Naive thymus-derived CD4-positive, alpha-beta T cell (primary cell): ENCODE results near the gene ACACA. TPM values are rescaled to one million over a fixed set of nuclear protein-coding genes. Genes with fewer than 3 reads are reported as not detected.

Source experiments
- ATAC-seq: fragments of 150-1000 bp; cut with Tn5 transposase; 2 replicates; pipeline ENCODE4 v1.10.0; 2021; ENCODE audit warnings: mild to moderate bottlenecking, moderate library complexity
- CTCF ChIA-PET: fragments of 350-600 bp; sonication (Branson Sonifier 250); formaldehyde crosslinking; loops from one replicate; lab custom pipeline; 2021; ENCODE audit warnings: antibody characterized with exemption; lab: Charles Lee
- POLR2A ChIA-PET: fragments of 350-600 bp; sonication (Branson Sonifier 250); formaldehyde crosslinking; loops from one replicate; lab custom pipeline; 2021; ENCODE audit warnings: antibody characterized with exemption, inconsistent platforms; lab: Charles Lee
- DNase-seq, 9 donors: peaks; one replicate each; pipeline versions ENCODE4 v3.0.0 to v3.0.0-alpha.2; 2020 to 2022; ENCODE audit warnings: mixed read lengths in 1 of 9
- H3K27ac ChIP-seq: one replicate; pipeline ENCODE4 v1.7.0; 2013; ENCODE audit warnings: mild to moderate bottlenecking, low read depth, low read length, moderate library complexity
- H3K27me3 ChIP-seq, 2 donors: one replicate each; pipeline ENCODE4 v1.7.0; 2013; ENCODE audit warnings: low read length in 2 of 2, mild to moderate bottlenecking in 2 of 2, moderate library complexity in 2 of 2; ENCODE audit not compliant: control insufficient read depth in 2 of 2, insufficient read depth in 2 of 2
- H3K36me3 ChIP-seq, 3 experiments: 1 replicate in 2 of 3; 2 replicates in 1 of 3; pipeline ENCODE4 v1.7.0; 2013; ENCODE audit warnings: low read length in 3 of 3, mild to moderate bottlenecking in 3 of 3, moderate library complexity in 1 of 3; ENCODE audit not compliant: insufficient read depth in 3 of 3, control insufficient read depth in 2 of 3
- H3K4me1 ChIP-seq, 2 donors: one replicate each; pipeline ENCODE4 v1.7.0; 2013; ENCODE audit warnings: low read length in 2 of 2, mild to moderate bottlenecking in 2 of 2, moderate library complexity in 1 of 2; ENCODE audit not compliant: control insufficient read depth in 2 of 2, insufficient read depth in 2 of 2
- H3K4me3 ChIP-seq: 2 replicates; pipeline ENCODE4 v1.7.0; 2013; ENCODE audit warnings: mild to moderate bottlenecking, low read length
- H3K9me3 ChIP-seq, 3 experiments: 1 replicate in 2 of 3; 2 replicates in 1 of 3; pipeline ENCODE4 v1.7.0; 2013; ENCODE audit warnings: low read length in 3 of 3; ENCODE audit not compliant: control insufficient read depth in 2 of 3
- H3K27ac Mint-ChIP-seq, 9 donors: one replicate each; pipeline ENCODE4 v1.8.0; 2020 to 2022; ENCODE audit warnings: mixed read lengths in 9 of 9, mild to moderate bottlenecking in 8 of 9, moderate library complexity in 5 of 9, inconsistent platforms in 2 of 9
- H3K27me3 Mint-ChIP-seq, 5 donors: one replicate each; pipeline ENCODE4 v1.8.0; 2021 to 2022; ENCODE audit warnings: mixed read lengths in 5 of 5, mild to moderate bottlenecking in 1 of 5
- H3K36me3 Mint-ChIP-seq, 5 donors: one replicate each; pipeline ENCODE4 v1.8.0; 2020 to 2022; ENCODE audit warnings: mixed read lengths in 5 of 5, mild to moderate bottlenecking in 3 of 5, inconsistent platforms in 1 of 5
- H3K4me1 Mint-ChIP-seq, 7 donors: one replicate each; pipeline ENCODE4 v1.8.0; 2020 to 2022; ENCODE audit warnings: mixed read lengths in 7 of 7, mild to moderate bottlenecking in 3 of 7, inconsistent platforms in 1 of 7
- H3K4me3 Mint-ChIP-seq, 10 donors: one replicate each; pipeline ENCODE4 v1.8.0; 2020 to 2022; ENCODE audit warnings: mild to moderate bottlenecking in 10 of 10, mixed read lengths in 10 of 10, moderate library complexity in 6 of 10, inconsistent platforms in 2 of 10
- H3K9me3 Mint-ChIP-seq, 11 donors: one replicate each; pipeline ENCODE4 v1.8.0; 2020 to 2022; ENCODE audit warnings: mixed read lengths in 11 of 11, mild to moderate bottlenecking in 4 of 11, inconsistent platforms in 1 of 11, moderate library complexity in 1 of 11
- intact Hi-C, 2 donors: fragments of 100-400 bp; cut with micrococcal nuclease; formaldehyde crosslinking; loops; one replicate each; pipeline ENCODE4 v1.15.1; 2023
- polyA plus RNA-seq, 2 donors: library from polyadenylated mRNA; unstranded; fragments of 300-500 nt; fragmentation: Illumina TruSeq; gene quantifications; one replicate each; pipeline ENCODE4 v1.2.3, GENCODE V29; 2021
- total RNA-seq, 6 experiments: library from RNA in 5 of 6; stranded (reverse) in 5 of 6; gene quantifications; 1 replicate in 5 of 6; 2 replicates in 1 of 6; pipeline ENCODE4 v1.2.3 and lab custom pipeline; 2021 to 2026

ACACA gene
- total and polyA plus RNA-seq, 7 experiments from 2014 or later, result 6.1 to 47.0 (median 14.5) TPM

DNA sequence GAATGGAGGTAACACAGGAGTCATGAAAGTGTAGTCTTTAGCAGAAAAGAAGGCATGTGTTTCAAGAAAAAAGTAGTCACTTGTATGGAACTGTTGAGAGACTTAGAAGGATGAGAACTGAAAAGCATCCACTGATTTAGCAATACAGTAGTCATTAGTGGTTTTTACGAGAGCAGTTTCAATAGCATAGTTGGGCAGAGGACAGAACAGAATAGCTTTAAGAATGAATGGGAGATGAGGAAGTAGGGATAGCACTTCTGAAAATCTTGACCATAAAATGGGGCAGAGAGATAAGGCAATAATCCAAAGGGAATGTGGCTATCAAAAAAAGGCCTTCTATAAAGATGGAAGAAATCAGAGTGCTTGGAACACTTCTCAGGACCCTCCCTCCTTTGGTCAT lies 95.7 kb downstream of the ACACA start:
- no peak overlapping the region for H3K27ac ChIP-seq
- DNase-seq (no peak), ATAC-seq (no peak)
- H3K9me3 ChIP-seq, result no peaks in the 10 kb centered on the region
- H3K9me3 Mint-ChIP-seq, result no peaks in the 10 kb centered on the region
- H3K4me3 Mint-ChIP-seq, result no peak overlapping the region
- H3K4me1 Mint-ChIP-seq, result peaks cover 0 to 3% (median 0%) of the 10 kb centered on the region in 7 donors
- intact Hi-C loops, result no loop called here
- H3K27me3 ChIP-seq, result no peaks in the 10 kb centered on the region
- CTCF ChIA-PET, result no interaction called here
- H3K27me3 Mint-ChIP-seq, result no peaks in the 10 kb centered on the region
- no peaks in the 10 kb centered on the region for H3K4me1 ChIP-seq
- H3K36me3 Mint-ChIP-seq, result peaks cover 0 to 17% (median 10%) of the 10 kb centered on the region in 5 donors
- no peak overlapping the region for H3K27ac Mint-ChIP-seq
- POLR2A ChIA-PET, result no interaction called here
- no peaks in the 10 kb centered on the region for H3K36me3 ChIP-seq
- no peak overlapping the region for H3K4me3 ChIP-seq

DNA sequence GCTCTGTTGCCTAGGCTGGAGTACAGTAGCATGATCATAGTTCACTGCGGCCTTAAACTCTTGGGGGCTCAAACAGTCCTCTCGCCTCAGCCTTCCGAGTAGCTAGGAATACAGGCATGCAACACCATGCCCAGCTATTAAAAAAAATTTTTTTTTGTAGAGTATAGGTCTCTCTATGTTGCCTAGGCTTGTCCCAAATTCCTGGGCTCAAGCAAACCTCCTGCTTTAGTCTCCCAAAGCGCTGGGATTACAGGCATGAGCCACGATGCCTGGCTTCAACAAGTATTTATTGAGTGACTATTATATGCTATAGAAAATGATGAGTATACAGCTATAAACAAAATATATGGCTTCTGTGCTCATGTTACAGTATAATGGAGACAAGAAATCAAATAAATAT lies 97.6 kb downstream of the ACACA start:
- Mint-ChIP-seq H3K27me3 (no peaks in the 10 kb centered on the region), H3K4me1 (peaks cover 0 to 3% (median 0%) of the 10 kb centered on the region in 7 donors), H3K27ac (no peak overlapping the region), H3K4me3 (no peak overlapping the region), H3K36me3 (peaks cover 0 to 25% (median 10%) of the 10 kb centered on the region in 5 donors), H3K9me3 (no peaks in the 10 kb centered on the region)
- ChIA-PET POLR2A (no interaction called here), CTCF (no interaction called here)
- no peak overlapping the region for H3K27ac ChIP-seq
- intact Hi-C loops, result no loop called here
- H3K27me3 ChIP-seq, result no peaks in the 10 kb centered on the region
- no peaks in the 10 kb centered on the region for H3K9me3 ChIP-seq
- ATAC-seq (no peak), DNase-seq (no peak)
- no peaks in the 10 kb centered on the region for H3K36me3 ChIP-seq
- no peak overlapping the region for H3K4me3 ChIP-seq
- H3K4me1 ChIP-seq, result no peaks in the 10 kb centered on the region

DNA sequence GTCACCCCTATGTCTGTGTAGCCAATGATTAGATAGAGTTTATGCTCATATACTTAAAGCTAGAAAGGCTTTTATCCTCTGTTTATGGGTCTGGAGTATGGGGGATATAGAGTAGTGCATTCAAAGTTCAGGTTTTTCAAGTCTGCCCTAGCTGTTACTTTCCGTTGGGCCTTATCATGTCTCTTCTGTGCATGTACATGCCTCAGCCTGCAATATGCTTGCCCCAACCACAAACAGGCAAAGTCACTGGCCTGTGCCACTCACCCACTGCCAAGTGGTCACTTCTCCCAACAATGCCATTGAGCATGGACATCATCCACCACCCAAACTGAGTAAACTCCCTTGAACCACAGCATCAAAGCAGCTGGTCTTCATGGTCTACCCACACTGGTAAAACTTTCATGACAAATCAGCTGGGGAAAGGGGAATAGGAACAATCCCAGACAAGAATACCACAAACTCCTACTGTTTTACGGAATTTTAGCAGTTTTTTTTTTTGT lies 101.2 kb downstream of the ACACA start:
- intact Hi-C loops, result no loop called here
- DNase-seq (no peak), ATAC-seq (no peak)
- Histone ChIP-seq H3K27me3 (no peaks in the 10 kb centered on the region), H3K4me3 (no peak overlapping the region), H3K9me3 (no peaks in the 10 kb centered on the region), H3K4me1 (no peaks in the 10 kb centered on the region), H3K36me3 (no peaks in the 10 kb centered on the region), H3K27ac (no peak overlapping the region)
- ChIA-PET POLR2A (no interaction called here), CTCF (no interaction called here)
- no peak overlapping the region for H3K27ac Mint-ChIP-seq
- no peak overlapping the region for H3K4me3 Mint-ChIP-seq
- peaks cover 0 to 2% (median 0%) of the 10 kb centered on the region in 7 donors for H3K4me1 Mint-ChIP-seq
- no peaks in the 10 kb centered on the region for H3K27me3 Mint-ChIP-seq
- no peaks in the 10 kb centered on the region for H3K9me3 Mint-ChIP-seq
- H3K36me3 Mint-ChIP-seq, result peaks cover 0 to 13% (median 2%) of the 10 kb centered on the region in 5 donors

DNA sequence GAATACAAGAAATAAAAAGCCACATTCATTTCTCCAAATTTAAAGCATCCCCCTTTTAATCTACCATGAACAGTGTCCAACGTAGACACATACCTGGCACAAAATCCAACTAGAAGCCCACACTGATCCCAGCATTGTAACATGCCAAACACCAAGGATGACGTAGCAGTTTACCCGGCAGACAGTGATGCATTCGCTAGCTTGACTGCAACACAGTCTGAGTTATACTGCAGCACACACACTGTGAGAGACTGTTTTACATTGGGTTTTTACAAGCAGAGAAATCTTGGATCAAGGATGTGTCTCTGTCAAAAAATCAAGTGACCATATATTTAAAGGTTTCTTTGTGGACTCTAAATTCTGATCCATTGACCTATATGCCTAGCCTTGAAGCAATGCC lies 105.3 kb downstream of the ACACA start:
- Mint-ChIP-seq H3K4me3 (no peak overlapping the region), H3K4me1 (peaks cover 0 to 9% (median 0%) of the 10 kb centered on the region in 7 donors), H3K36me3 (peaks cover 0 to 9% (median 0%) of the 10 kb centered on the region in 5 donors), H3K27me3 (no peaks in the 10 kb centered on the region), H3K27ac (peak overlapping the region in 1 of 9 donors; percentile 13), H3K9me3 (no peaks in the 10 kb centered on the region)
- ATAC-seq (no peak), DNase-seq (no peak)
- H3K36me3 ChIP-seq, result no peaks in the 10 kb centered on the region
- H3K9me3 ChIP-seq, result no peaks in the 10 kb centered on the region
- no peak overlapping the region for H3K27ac ChIP-seq
- no peaks in the 10 kb centered on the region for H3K4me1 ChIP-seq
- no peak overlapping the region for H3K4me3 ChIP-seq
- CTCF ChIA-PET, result no interaction called here
- POLR2A ChIA-PET, result no interaction called here
- intact Hi-C loops, result no loop called here
- no peaks in the 10 kb centered on the region for H3K27me3 ChIP-seq

DNA sequence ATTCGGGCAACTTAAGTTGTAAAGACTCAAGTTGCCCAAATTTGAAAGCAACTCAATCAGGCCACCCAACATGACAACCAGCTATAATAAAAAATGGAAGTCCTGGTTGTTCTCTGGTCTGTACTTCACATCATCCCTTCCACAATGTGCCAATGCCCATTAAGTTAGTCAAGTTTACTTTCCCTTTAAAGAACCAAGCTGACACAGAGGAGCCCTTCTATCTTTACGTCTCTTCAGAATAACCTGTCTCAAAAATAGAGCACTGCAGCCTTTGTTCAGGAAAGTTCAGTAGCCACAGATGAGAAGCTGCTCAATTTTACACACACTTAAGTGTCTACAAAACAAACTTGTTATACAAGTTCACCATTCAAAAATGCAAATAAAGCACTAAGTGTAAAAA lies 106.0 kb downstream of the ACACA start:
- H3K36me3 ChIP-seq, result no peaks in the 10 kb centered on the region
- H3K27me3 ChIP-seq, result no peaks in the 10 kb centered on the region
- no peaks in the 10 kb centered on the region for H3K27me3 Mint-ChIP-seq
- CTCF ChIA-PET, result no interaction called here
- H3K9me3 Mint-ChIP-seq, result no peaks in the 10 kb centered on the region
- ATAC-seq, result no peak
- POLR2A ChIA-PET, result no interaction called here
- intact Hi-C loops, result no loop called here
- peaks cover 0 to 9% (median 0%) of the 10 kb centered on the region in 5 donors for H3K36me3 Mint-ChIP-seq
- H3K27ac Mint-ChIP-seq, result peak overlapping the region in 1 of 9 donors; percentile 39
- no peaks in the 10 kb centered on the region for H3K4me1 ChIP-seq
- H3K4me3 ChIP-seq, result no peak overlapping the region
- H3K4me1 Mint-ChIP-seq, result peaks cover 0 to 9% (median 0%) of the 10 kb centered on the region in 7 donors
- no peaks in the 10 kb centered on the region for H3K9me3 ChIP-seq
- no peak overlapping the region for H3K27ac ChIP-seq
- no peak overlapping the region for H3K4me3 Mint-ChIP-seq
- DNase-seq, result no peak

DNA sequence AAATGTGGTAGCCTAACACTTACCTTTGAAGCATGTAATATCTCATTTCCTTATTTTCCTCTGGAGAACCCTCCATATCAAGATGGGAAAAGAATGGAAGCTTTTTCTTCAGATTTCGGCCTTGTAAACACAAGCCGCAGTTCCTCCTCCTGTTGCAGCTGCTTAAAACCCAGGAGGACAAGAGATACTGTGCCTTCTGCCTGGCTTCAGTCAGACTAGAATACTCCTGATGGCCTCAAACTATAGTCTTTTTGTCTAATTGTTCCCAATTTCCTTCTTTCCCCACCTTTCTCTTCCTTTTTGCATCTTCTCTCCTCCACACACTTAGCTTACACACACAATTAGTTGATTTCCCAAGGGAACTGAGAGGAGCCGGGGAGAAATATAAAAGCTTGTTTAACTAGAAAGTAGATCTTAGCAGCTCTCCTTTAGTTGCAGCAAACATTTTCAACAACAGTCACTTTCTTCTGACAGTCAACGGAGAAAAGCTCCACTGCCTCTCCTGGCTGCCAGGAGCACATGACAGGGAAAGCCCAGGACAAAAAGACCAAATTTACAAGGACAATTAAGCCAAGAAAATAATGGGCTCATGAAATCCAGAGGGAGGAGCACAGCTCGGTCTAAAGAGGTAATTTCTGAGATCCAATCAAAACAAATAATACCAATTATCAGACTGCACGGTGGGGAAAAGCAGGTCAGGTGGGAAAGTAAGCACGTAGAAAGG lies 107.2 kb downstream of the ACACA start:
- no peaks in the 10 kb centered on the region for H3K4me1 ChIP-seq
- no peak for DNase-seq
- CTCF ChIA-PET, result no interaction called here
- no peaks in the 10 kb centered on the region for H3K9me3 ChIP-seq
- H3K36me3 Mint-ChIP-seq, result peaks cover 0 to 10% (median 0%) of the 10 kb centered on the region in 5 donors
- H3K9me3 Mint-ChIP-seq, result no peaks in the 10 kb centered on the region
- H3K27ac Mint-ChIP-seq, result no peak overlapping the region
- no peak overlapping the region for H3K4me3 ChIP-seq
- no peaks in the 10 kb centered on the region for H3K27me3 ChIP-seq
- POLR2A ChIA-PET, result no interaction called here
- no peak for ATAC-seq
- no peak overlapping the region for H3K4me3 Mint-ChIP-seq
- no peaks in the 10 kb centered on the region for H3K36me3 ChIP-seq
- intact Hi-C loops, result no loop called here
- peaks cover 0 to 14% (median 0%) of the 10 kb centered on the region in 7 donors for H3K4me1 Mint-ChIP-seq
- H3K27ac ChIP-seq, result no peak overlapping the region
- H3K27me3 Mint-ChIP-seq, result no peaks in the 10 kb centered on the region

DNA sequence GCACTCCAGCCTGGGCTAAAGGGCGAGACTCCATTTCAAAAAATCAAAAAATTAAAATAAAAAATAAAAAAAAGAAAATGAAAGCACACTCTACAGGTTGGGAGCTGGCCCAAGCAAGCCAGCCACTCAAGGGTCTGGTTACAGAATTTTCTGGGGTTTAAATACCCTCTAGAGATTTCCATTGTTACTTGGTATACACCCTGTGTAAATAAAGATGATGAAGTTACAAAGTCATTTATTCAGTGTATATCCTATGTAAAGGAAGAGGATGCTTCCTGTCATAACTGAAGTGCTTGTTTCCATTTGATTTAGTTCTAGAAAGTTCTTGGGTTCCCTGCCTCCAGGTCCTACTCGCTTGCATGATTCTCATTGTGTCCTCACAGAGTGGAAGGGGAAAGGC lies 110.7 kb downstream of the ACACA start:
- no peak overlapping the region for H3K4me3 Mint-ChIP-seq
- H3K9me3 ChIP-seq, result no peaks in the 10 kb centered on the region
- peaks cover 0 to 9% (median 0%) of the 10 kb centered on the region in 5 donors for H3K36me3 Mint-ChIP-seq
- ChIA-PET CTCF (no interaction called here), POLR2A (no interaction called here)
- no peaks in the 10 kb centered on the region for H3K36me3 ChIP-seq
- H3K9me3 Mint-ChIP-seq, result no peaks in the 10 kb centered on the region
- H3K27me3 ChIP-seq, result no peaks in the 10 kb centered on the region
- DNase-seq (no peak), ATAC-seq (no peak)
- intact Hi-C loops, result no loop called here
- H3K27ac Mint-ChIP-seq, result no peak overlapping the region
- H3K27ac ChIP-seq, result no peak overlapping the region
- H3K4me3 ChIP-seq, result no peak overlapping the region
- H3K4me1 ChIP-seq, result no peaks in the 10 kb centered on the region
- no peaks in the 10 kb centered on the region for H3K27me3 Mint-ChIP-seq
- peaks cover 0 to 14% (median 4%) of the 10 kb centered on the region in 7 donors for H3K4me1 Mint-ChIP-seq
